Hematopoietic multipotent progenitor cell treated with erythropoietin and hydrocortisone succinate and interleukin-3 and kit ligand, for 17 days (in vitro differentiated cells): Measurements from ENCODE around the gene SRRM3.
"Not testable (repeated sequence)": the region's sequence is repeated elsewhere in the genome, so short reads cannot be mapped to it uniquely, and the experiment has no call there.

ENCODE experiments used
- DNase-seq: peaks from one replicate; pipeline ENCODE4 v3.0.0-alpha.2; 2015; ENCODE audit warnings: low spot score

Gene SRRM3

DNA sequence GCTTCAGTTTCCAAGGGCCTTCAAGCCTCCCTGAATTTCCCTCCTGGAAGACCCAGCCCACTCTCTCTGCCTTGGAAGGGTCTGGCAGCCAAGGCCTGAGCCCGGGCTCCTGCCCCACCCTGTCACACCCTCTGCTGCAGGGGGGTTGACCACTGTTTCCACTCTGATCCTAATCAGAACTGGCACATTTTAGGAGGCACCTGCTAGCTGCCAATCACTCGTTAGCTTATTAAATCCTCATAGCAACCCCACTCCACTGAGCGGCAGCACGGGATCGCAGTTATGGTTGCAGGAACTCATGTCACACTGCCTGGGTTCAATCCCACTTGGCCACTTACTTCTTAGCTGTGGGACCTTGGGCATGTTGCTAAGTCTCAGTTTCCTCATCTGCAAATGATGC is 113.7 kb downstream of the SRRM3 start:
- DNase-seq, result peak; percentile 62

GRCh38 chr7:76316984-76317781 is 115.5 kb downstream of the SRRM3 start:
- DNase-seq, result no peak

DNA sequence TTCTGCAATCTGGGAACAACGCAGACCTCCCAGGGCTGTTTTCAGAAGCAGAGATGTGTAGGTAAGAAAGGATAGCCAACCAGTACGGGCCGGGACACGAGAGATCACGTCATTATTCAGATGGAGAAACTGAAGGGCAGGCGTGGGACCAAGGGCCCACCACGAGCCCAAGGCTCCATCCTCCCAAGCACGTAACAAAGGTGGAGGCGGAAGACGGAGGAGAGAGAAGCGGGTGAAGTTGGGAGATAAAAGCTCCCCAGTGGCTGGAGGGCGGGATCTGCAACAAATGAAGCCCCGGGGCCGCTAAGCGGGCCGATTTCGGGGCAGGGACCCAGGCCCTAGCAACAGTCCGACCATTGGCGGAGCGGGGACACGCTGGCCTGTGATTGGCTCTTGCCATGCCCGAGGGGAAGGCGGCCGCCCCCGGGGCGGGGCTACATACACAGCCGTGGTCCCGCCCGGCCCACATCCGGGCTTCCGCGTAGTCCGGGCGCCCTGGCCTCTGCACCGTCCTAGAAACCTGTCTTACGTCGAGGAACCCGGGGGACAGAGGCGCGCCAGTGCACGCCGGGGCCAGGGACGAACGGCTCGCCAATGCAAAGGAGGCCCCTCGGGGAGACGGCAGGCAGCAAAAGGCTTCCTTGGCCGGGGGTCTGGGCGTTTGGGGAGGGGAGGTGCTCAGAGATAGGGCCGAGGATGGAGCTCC is 116.2 kb downstream of the SRRM3 start:
- peak; percentile 95 for DNase-seq

- DNase-seq, result peak; percentile 89
These were observed 117.0 kb downstream of the SRRM3 start for GRCh38 chr7:76318488-76319353.

DNA sequence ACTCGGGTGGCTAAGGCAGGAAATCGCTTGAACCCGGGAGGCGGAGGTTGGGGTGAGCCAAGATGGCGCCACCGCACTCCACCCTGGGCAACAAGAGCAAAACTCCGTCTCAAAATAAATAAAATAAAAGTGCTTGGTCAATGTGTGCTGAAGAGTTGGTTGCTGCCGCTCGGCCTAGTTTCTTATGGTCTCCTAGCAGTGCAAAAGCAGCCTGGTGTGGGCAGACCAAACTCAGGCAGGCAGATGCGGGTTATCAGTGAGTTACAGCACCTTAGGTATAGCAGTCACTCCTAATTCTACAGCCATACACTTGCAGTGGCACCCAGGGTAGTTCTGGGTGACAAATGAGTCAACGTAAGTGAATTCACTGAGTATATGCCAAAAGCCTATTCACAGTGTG is 123.4 kb downstream of the SRRM3 start:
- DNase-seq, result no peak

DNA sequence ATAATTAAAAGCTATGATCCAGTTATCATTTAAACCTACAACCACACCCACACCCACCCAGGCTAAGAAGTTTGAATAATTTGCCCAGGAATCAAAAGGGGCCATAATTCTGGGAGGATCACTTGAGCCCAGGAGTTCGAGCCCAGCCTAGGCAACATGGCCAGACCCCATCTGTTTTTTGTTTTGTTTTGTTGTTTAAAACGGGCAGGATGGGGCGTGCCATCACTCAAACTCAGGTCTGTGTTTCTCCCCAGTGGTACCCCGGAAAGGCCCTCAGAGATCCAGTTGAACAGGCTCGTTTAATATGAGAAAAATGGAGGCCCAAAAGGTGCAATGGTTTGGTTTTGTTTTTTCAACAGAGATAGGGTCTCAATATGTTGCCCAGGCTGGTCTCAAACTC is 124.1 kb downstream of the SRRM3 start:
- no peak for DNase-seq

GRCh38 chr7:76326646-76327233 is 125.0 kb downstream of the SRRM3 start:
- no peak for DNase-seq

- no peak for DNase-seq
These were observed 125.9 kb downstream of the SRRM3 start for GRCh38 chr7:76327610-76328009.

GRCh38 chr7:76328389-76328788 is 126.7 kb downstream of the SRRM3 start:
- no peak for DNase-seq

GRCh38 chr7:76329479-76329878 is 127.8 kb downstream of the SRRM3 start:
- no peak for DNase-seq

GRCh38 chr7:76330261-76330660 is 128.6 kb downstream of the SRRM3 start:
- DNase-seq, result no peak

DNA sequence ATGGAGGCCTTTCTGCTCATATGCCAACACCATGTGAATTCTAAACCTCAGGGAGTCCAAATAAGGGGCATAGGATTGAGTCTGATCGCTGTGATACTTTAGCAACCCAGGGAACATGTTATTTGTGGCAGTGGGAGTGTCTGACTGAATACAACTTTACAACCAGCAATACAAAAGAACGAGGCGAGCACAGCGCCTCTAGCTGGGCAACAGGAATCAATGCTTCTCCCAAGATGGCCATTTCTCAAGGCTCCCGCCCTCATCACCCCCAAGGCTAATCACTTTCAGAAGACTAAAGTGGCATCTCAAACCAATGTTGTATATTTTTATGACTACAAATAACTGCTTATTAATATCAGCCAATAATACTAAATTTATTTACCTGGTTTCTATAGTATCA is 129.0 kb downstream of the SRRM3 start:
- DNase-seq, result no peak

- DNase-seq, result no peak
These were observed 130.4 kb downstream of the SRRM3 start for GRCh38 chr7:76332078-76332477.

GRCh38 chr7:76333511-76334101 is 131.9 kb downstream of the SRRM3 start:
- no peak for DNase-seq

- no peak for DNase-seq
These were observed 132.7 kb downstream of the SRRM3 start for GRCh38 chr7:76334320-76334967.

DNA sequence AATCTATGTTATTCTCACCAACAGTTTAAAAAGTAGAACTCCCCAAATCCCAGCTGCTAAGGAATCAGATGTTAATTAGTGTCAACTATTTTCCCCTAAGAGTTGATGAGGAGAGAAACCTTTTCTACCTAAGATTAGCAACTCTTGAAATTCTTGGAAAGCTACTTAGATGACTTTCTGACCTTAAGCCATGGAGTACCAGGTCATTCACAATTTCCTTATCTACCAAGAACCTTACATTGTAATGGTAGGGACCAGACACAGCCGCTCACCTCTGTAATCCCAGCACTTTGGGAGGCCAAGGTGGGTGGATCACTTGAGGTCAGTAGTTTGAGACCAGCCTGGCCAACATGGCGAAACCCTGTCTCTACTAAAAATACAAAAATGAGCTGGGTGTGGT is 133.7 kb downstream of the SRRM3 start:
- DNase-seq, result not testable (repeated sequence)

GRCh38 chr7:76336094-76336493 is 134.4 kb downstream of the SRRM3 start:
- no peak for DNase-seq
